Vagina (tissue), 2 donors: ENCODE data around the gene SENP2.

Experiments used
- CTCF ChIP-seq, 3 experiments: fragments of 450-650 bp in 2 of 3; fragments of 200-600 bp in 1 of 3; sonication (generic) in 1 of 3; IDR thresholded peaks; one replicate each; pipeline ENCODE4 v1.5.1; 2017 to 2019; ENCODE audit warnings: antibody characterized with exemption in 3 of 3, mild to moderate bottlenecking in 2 of 3, moderate library complexity in 2 of 3
- POLR2A ChIP-seq, 2 donors: fragments of 450-650 bp; IDR thresholded peaks; one replicate each; pipeline ENCODE4 v1.6.1; 2017; ENCODE audit warnings: antibody characterized with exemption in 2 of 2, mild to moderate bottlenecking in 2 of 2, moderate library complexity in 2 of 2

- TF ChIP-seq CTCF (IDR thresholded peaks at IDR 0.05), result no peak
- no peak for TF ChIP-seq POLR2A (IDR thresholded peaks at IDR 0.05)
Observed at GRCh38 chr3:185558395-185558794, 27.7 kb upstream of the SENP2 start.
